ENCODE results near the gene UPP2. TPM values are rescaled to one million over a fixed set of nuclear protein-coding genes. Genes with fewer than 3 reads are reported as not detected.

UPP2 gene
- total and polyA plus RNA-seq, 7 donors, result 0.06 TPM; not detected in 6

GRCh38 chr2:158099716-158100115 is 2.0 kb upstream of the UPP2 start:
- 41 to 76% methylated on average over 3 of the region's 3 CpGs for WGBS, 2 donors
- TF ChIP-seq POLR2AphosphoS5 (IDR thresholded peaks at IDR 0.05), result no peak
- TF ChIP-seq POLR2A (IDR thresholded peaks at IDR 0.05), result no peak
- TF ChIP-seq EP300 (IDR thresholded peaks at IDR 0.05), result no peak
- TF ChIP-seq, protein P1, sequence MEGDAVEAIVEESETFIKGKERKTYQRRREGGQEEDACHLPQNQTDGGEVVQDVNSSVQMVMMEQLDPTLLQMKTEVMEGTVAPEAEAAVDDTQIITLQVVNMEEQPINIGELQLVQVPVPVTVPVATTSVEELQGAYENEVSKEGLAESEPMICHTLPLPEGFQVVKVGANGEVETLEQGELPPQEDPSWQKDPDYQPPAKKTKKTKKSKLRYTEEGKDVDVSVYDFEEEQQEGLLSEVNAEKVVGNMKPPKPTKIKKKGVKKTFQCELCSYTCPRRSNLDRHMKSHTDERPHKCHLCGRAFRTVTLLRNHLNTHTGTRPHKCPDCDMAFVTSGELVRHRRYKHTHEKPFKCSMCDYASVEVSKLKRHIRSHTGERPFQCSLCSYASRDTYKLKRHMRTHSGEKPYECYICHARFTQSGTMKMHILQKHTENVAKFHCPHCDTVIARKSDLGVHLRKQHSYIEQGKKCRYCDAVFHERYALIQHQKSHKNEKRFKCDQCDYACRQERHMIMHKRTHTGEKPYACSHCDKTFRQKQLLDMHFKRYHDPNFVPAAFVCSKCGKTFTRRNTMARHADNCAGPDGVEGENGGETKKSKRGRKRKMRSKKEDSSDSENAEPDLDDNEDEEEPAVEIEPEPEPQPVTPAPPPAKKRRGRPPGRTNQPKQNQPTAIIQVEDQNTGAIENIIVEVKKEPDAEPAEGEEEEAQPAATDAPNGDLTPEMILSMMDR (IDR thresholded peaks at IDR 0.05), result no peak
- Histone ChIP-seq H3K27ac (no peak overlapping the region), H3K4me1 (no peaks in the 10 kb centered on the region), H3K9me3 (no peaks in the 10 kb centered on the region), H3K36me3 (no peaks in the 10 kb centered on the region), H3K27me3 (no peaks in the 10 kb centered on the region), H3K4me3 (no peak overlapping the region)
- DNase-seq, result no peak
- intact Hi-C loops (cut with DNase I), result no loop called here

DNA sequence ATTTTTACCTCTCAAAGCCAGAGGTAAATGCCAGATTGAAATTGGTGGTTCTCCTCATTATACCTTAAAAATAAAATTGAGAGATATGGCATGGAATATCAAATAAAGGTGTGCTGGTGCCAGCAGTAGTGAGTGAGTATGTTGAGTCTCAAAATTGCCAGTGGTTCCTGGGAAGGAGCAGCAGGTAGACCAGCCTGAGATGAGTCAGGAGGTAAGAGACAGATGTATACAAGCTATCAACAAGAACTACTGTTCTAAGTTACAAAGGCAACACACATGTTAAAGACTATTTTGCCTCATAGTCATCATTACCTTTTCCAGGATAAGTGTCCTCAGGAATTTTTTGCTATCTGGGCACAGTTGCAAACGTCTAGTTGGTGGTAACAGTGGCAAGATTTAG is 1.3 kb upstream of the UPP2 start:
- Histone ChIP-seq H3K27me3 (no peaks in the 10 kb centered on the region), H3K4me1 (no peaks in the 10 kb centered on the region), H3K36me3 (no peaks in the 10 kb centered on the region), H3K27ac (no peak overlapping the region), H3K9me3 (no peaks in the 10 kb centered on the region), H3K4me3 (no peak overlapping the region)
- TF ChIP-seq POLR2AphosphoS5 (IDR thresholded peaks at IDR 0.05), result no peak
- TF ChIP-seq POLR2A (IDR thresholded peaks at IDR 0.05), result no peak
- no peak for DNase-seq
- WGBS, 2 donors, result 85 to 92% methylated on average over 1 of the region's 1 CpG
- intact Hi-C loops (cut with DNase I), result no loop called here

DNA sequence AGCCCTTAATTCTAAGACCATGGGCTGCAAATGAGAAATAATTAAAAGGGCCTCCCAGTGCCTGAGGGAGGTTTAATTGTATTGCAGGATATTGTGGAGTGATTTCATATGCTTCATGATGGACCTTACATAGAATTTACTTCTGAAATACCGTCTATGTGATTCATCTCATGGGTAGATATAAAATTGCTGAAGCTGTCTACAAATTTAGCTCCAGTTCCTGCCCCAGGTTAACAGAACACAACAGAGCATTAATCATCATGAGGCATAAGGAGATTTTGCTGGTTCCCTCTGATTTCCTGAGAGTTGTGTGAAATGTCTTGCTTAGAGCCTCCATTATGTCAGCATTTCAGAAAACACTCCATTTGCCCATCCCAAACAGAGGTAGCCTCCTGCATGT is 770 bp downstream of the UPP2 start:
- H3K4me3 ChIP-seq, result no peak overlapping the region
- DNase-seq, result no peak
- 78 to 87% methylated on average over 1 of the region's 1 CpG for WGBS, 2 donors
- intact Hi-C loops (cut with DNase I), result no loop called here
- no peaks in the 10 kb centered on the region for H3K4me1 ChIP-seq
- no peaks in the 10 kb centered on the region for H3K27me3 ChIP-seq
- no peaks in the 10 kb centered on the region for H3K9me3 ChIP-seq
- TF ChIP-seq POLR2AphosphoS5 (IDR thresholded peaks at IDR 0.05) (no peak), POLR2A (IDR thresholded peaks at IDR 0.05) (no peak), EP300 (IDR thresholded peaks at IDR 0.05) (no peak)
- TF ChIP-seq, protein P1 (IDR thresholded peaks at IDR 0.05), result no peak
- H3K36me3 ChIP-seq, result no peaks in the 10 kb centered on the region
- no peak overlapping the region for H3K27ac ChIP-seq

GRCh38 chr2:158103411-158104012 is 1.8 kb downstream of the UPP2 start:
- H3K36me3 ChIP-seq, result no peaks in the 10 kb centered on the region
- intact Hi-C loops (cut with DNase I), result no loop called here
- no peak overlapping the region for H3K27ac ChIP-seq
- no peak overlapping the region for H3K4me3 ChIP-seq
- TF ChIP-seq, protein P1 (IDR thresholded peaks at IDR 0.05), result no peak
- no peaks in the 10 kb centered on the region for H3K4me1 ChIP-seq
- no peaks in the 10 kb centered on the region for H3K9me3 ChIP-seq
- H3K27me3 ChIP-seq, result no peaks in the 10 kb centered on the region
- DNase-seq, result no peak
- WGBS, 2 donors, result 29 to 61% methylated on average over 3 of the region's 3 CpGs

GRCh38 chr2:158104903-158105302 is 3.2 kb downstream of the UPP2 start:
- Histone ChIP-seq H3K27me3 (no peaks in the 10 kb centered on the region), H3K27ac (no peak overlapping the region), H3K4me1 (no peaks in the 10 kb centered on the region), H3K9me3 (no peaks in the 10 kb centered on the region), H3K4me3 (no peak overlapping the region), H3K36me3 (no peaks in the 10 kb centered on the region)
- TF ChIP-seq POLR2AphosphoS5 (IDR thresholded peaks at IDR 0.05) (no peak), EP300 (IDR thresholded peaks at IDR 0.05) (no peak), POLR2A (IDR thresholded peaks at IDR 0.05) (no peak)
- TF ChIP-seq, protein P1 (IDR thresholded peaks at IDR 0.05), result no peak
- WGBS, 2 donors, result 91 to 94% methylated on average over 5 of the region's 5 CpGs
- intact Hi-C loops (cut with DNase I), result no loop called here
- no peak for DNase-seq
